IPS-NIHi7 (cell line): ENCODE results near the gene GID8.
A peak's percentile ranks its signal among the peaks of the same experiment; 100 is the strongest.

Experiments
- DNase-seq: peaks from one replicate; pipeline ENCODE4 v3.0.0; 2012; ENCODE audit warnings: mixed read lengths; ENCODE audit errors: extremely low spot score

GID8 gene

GRCh38 chr20:62943396-62943795, 5.4 kb downstream of the GID8 start:
- no peak for DNase-seq

DNA sequence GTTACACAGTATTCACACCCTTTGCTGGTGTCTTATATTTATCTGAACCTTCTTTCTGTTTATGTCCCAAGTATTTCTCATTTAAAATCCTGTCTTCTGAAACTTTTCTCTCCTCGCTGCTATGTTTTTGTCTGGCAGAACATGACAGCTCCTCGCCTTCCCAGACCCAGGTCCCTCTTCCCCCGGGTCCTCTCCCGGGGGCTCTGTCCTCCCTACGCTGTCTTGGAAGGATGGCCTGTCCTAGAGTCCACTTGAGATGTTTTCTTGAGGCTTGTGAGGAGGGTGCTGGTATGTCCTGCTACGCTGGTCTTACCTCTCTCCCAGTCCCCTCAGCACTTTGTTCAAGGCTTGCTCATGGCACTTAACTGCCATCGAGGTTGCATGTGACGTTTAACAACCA, 6.2 kb downstream of the GID8 start:
- no peak for DNase-seq

GRCh38 chr20:62944746-62945145, 6.8 kb downstream of the GID8 start:
- no peak for DNase-seq

DNA sequence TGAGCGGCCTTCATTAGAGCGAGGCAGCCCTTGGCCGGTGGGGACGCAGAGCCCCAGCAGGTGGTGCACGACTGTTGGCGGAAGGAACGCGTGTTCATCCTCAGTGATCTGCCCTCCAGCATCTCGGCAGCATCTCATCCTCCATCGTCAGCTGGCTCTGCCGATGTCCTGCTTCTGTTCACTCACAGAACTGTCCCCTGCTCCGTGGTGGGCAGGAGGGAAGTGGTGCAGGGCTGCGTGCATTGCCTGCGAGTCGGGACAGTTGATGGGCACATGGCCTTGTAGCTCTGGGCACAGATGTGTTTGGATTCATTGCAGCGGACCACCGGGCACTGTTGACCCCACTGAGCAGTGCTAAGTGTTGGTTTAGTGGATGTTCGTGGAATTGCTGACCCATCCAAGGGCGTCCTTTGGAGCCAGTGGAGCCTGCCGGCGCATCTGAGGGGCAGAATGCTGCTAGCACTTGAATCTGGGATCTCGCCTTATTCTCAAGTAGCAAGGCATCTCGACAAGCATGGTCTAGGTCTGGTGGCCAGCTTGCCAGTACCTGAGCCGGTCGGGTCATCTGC, 7.9 kb downstream of the GID8 start:
- DNase-seq = no peak

- DNase-seq = no peak
Measured at GRCh38 chr20:62946918-62947317, 9.0 kb downstream of the GID8 start.

DNA sequence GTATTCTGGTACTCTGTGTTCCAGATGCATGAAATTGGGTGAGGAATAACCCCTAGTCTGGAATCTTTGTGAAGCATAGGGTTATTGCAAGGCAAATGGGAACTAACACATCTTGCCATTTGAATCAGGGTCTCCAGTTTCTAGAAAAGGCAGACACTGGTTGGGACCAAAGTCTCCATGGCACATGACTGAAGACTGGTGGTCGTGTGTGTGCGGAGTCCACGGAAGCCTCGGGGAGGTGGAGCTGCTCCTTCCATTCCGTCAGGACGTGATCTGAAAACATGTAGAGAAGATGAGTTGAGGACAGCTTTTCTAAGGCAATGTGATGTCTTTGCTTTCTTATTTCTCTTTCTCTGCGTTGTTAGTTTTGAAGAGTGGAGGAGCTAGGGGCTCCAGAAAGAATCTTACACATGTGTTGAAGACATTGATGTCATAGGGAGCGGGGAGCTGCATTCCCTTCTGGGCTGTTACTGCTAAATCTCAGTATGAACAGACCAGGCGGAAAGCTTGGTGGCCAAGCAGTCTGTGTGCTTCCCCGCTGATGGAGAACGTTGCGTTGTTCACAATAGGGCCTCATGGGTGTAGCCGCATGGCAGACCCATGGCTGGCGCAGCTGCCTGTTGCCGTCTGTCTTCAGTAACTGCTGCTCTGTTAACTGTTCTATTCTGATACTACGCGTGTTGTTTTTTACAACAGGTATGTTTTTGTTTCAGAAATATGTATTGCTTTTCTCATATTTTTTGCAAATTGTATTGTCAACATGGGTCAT, 9.8 kb downstream of the GID8 start:
- no peak for DNase-seq

DNA sequence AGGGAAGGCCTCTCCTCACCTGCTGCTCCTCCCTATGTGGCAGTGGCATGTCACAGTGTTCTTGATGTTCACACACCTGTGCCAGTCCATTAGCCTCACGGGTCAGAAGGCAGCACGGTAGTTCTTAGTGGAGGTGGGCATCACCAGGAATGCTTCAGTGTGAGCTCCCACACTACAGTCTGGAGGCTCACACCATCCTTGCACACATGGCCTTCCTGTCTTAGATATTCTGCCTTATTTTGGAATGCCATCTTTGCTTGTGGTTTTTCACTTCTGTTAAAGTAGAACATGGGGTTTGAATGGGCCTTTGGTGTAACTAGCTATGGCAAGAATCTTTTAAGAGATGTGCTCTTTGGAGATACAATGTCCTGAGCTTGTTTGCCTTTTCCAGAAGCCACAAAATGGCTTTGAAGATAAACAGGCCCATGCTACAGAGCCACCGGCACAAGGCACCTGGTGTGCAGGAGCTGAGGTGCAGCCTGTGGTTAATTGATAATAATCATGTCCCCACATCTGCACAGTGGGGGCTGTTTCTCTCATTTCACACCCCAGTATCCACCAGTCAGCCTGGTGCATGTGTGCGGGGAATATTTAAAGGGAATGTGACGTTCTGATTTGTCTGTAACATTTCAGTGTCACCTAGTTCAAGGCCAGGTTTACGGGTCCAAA, 11.3 kb downstream of the GID8 start:
- no peak for DNase-seq

- no peak for DNase-seq
Measured at GRCh38 chr20:62949962-62950361, 12.0 kb downstream of the GID8 start.

- DNase-seq = no peak
Measured at GRCh38 chr20:62950741-62951140, 12.8 kb downstream of the GID8 start.

DNA sequence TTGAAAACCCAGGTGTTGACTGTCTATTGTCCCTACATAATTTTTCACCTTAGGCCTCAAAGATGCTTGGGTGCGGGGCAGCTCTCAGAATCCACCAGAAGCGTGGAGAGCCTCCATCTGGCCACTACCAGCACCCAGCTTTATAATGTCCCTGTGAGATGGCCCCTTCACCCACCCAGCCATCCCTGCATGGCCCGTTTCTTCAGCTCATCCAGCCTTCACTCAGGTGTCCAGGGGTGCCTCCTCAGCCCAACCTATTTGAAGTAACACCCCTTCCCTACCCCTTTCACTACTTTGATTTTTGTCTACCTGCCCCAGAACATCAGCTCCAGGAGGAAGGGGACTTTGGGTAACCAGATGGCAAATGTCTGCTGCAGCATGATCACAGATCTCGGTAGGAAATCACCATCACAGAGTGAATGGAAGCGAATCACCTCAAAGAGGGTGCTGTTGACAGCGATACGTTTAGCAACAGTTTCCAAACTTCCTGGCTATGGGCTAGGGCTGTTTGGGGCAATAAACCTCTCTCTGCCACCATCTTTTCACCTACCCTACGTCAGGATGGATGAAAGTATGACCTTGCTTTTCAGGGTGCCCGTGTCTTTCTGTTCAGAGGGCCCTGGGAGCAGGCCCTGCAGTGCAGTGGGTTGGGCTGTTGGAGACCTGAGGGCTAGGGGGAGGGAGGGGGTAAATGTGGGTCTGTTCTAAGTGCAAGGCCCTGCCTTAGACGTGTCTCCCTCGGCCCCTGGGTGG, 13.4 kb downstream of the GID8 start:
- DNase-seq = no peak

- DNase-seq = no peak
Measured at GRCh38 chr20:62951896-62952372, 14.0 kb downstream of the GID8 start.

DNA sequence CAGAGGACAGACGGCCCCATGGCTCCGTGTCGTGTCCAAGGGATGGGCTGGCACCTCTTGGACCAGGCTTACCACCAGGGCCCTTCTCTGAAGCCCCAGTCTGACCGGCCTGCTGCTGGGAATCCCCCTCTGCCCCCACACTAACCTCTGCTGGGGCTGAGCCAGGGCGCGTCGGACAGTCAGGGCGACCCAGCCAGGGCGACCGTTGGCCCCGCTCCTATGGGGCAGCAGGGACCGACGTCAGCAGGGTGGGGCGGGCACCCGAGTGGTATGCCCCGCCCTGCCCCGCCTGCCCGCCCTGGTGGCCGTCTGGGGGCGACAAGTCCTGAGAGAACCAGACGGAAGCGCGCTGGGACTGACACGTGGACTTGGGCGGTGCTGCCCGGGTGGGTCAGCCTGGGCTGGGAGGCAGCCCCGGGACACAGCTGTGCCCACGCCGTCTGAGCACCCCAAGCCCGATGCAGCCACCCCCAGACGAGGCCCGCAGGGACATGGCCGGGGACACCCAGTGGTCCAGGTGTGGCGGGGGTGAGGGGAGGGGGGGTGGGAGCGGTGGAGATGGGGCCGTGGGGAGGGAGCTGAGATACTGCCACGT, 14.5 kb downstream of the GID8 start, which contains the start of gene SLC17A9:
TSS of gene SLC17A9 (plus strand) at position 337 of the 595 bp plus-strand sequence. CDS start at position 459, 122 bp downstream.
- DNase-seq = peak; percentile 82

DNA sequence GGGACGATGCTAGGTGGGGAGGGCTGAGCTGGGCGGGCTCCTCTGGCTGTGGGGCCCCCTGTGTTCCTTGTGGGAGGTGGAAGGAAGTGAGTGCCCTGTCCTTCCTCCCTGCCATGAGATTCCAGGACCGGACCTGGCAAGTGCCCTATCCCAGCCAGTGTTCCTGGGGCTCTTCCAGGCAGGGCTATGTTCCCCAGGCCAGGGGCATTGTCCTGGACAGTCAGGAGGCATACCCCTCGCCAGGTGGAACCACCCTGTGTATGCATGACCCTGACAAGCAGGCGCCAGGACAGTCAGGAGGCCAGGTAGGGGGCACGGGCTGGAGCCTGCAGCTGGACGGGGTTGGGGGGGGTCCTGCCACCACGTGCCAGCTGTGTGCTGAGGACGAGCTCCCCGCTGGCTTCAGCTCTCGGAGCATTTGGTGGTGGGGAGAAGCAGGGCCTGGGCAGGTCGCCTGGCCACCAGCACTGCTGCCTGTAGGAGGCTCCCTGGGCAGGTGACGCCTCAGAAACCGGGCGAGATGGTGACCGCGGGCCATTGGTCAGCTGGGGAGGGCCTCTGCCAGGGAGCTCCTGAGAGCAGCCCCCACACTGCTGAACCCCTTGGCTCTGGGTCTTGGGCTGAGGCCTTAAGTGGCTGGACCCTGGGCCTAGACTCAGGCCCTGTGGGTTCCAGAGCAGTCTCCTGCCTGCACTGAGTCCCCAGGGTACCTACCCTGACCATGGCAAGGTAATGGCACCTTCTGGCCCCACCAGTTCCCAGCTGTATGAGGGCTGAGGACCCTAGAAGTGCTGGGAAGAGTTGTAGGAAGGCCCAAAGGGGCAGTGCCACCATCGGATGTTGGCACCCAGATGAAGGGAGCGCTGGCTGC, 15.3 kb downstream of the GID8 start:
- no peak for DNase-seq

- peak; percentile 71 for DNase-seq
Measured at GRCh38 chr20:62953839-62954703, 16.1 kb downstream of the GID8 start.

DNA sequence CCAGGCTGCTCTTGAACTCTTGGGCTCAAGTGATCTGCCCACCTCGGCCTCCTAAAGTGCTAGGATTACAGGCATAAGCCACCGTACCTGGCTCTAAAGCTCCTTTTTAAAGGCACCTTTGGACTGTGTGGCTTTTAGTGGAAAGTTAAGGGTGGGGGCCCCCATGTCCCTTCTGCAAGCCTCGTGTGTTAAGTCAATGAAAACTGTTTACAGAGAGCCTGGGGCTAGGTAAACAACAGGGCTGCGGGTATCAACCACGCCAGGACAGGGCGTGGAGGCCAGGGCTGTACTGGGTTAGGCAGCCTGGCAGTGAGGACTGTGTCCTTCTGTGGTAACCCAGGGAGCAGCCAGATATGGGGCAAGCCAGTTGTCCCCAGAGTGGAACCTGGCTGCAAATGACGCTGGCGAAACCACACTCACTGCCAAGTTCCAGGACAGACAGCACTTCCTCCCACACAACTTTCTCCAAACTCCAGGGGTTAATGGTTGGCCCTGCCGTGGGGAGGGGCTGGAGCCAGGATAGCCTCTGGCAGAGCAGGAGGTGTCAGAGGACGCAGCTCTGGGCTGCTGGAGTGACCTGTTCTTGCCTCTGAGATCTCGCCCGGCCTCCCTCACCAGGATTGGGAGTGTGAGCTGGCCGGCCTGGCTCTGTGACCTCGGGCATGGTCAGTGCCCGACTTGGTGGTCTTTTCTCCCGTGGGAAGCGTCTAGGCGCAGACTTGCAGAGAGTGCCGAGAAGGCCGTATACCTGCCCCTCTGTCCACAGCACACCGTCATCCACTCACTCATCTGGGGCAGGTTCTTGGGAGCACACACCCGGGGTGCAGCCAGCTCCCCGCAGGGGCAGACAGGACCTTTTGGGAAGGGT, 17.8 kb downstream of the GID8 start:
- no peak for DNase-seq

DNA sequence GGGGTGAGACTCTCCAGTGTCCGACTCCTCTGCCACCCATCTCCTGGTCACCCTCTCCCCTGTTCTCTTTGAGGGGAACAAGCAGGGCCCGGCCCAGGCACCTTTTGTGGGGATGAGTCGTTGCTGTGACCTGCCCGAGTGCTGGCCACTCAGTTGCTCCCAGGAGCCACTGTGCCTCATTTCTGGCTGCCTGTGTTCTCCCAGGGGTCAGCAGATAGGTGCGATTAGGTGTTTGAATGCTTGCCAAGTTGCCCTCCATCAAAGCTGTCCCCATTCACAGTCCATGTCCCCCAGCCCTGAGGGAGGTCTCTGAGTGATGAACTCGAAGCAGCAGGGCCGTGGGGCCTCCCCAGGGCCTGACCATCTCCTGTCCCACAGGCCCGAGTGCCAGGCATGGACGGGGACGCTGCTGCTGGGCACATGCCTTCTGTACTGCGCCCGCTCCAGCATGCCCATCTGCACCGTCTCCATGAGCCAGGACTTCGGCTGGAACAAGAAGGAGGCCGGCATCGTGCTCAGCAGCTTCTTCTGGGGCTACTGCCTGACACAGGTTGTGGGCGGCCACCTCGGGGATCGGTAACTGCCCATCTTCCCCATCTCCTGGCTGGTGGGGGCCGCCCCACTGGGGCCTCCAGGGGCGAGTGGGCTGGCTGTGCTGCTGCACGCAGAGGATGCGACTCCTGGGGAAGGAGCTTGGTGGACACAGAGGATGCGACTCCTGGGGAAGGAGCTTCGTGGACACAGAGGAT, 18.6 kb downstream of the GID8 start:
- DNase-seq = no peak

DNA sequence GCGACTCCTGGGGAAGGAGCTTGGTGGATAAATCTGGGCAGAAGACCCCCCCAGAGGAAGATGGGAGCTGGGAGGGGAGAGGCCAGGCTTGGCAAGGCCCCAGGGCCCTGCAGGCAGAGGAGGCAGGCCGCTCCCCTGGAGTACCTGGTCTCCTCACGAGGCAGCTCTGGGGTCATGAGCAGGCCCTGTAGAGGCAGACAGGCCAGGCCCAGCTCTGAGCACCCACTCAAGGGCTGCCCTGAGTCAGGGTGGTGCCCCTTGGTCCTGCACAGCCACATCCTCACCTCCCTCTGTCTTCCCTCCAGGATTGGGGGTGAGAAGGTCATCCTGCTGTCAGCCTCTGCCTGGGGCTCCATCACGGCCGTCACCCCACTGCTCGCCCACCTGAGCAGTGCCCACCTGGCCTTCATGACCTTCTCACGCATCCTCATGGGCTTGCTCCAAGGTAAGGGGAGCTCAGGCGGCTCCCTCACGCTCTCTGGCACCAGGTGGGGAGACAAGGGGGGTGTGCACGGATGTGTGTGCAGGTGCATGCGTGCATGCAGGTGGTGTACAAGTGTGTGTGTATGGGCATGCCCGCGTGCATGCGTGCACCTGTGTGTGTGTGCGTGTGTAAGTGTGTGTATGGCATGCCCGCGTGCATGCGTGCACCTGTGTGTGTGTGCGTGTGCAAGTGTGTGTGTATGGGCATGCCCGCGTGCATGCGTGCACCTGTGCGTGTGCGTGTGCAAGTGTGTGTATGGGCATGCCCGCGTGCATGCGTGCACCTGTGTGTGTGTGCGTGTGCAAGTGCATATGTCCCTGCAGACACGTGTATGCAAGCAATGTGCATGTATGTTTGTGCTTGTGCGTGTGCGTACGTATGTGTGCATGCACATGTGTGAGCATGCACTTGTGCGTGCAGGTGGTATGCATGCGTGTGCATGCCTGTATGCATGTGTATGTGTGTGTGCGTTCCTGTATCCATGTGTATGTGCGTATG, 19.5 kb downstream of the GID8 start:
- DNase-seq = no peak
